OCI-LY7 (cell line): Measurements from ENCODE around the gene CWH43.
"Not testable (repeated sequence)": the region's sequence is repeated elsewhere in the genome, so short reads cannot be mapped to it uniquely, and the experiment has no call there.

Source experiments
- EZH2phosphoT487 ChIP-seq: fragments of 200-600 bp; sonication (generic); IDR thresholded peaks from 2 replicates; pipeline ENCODE4 v1.6.1; 2018; ENCODE audit warnings: low read depth, borderline replicate concordance, mild to moderate bottlenecking, mixed run types, antibody characterized with exemption, low read length, moderate library complexity, mixed read lengths
- TF ChIP-seq, protein P1 (sequence below): fragments of 200-600 bp; sonication (generic); conservative IDR thresholded peaks from 2 replicates; pipeline ENCODE4 v1.5.1; 2014; ENCODE audit warnings: mild to moderate bottlenecking, antibody characterized with exemption, low read length, moderate library complexity, mixed read lengths

DNA sequence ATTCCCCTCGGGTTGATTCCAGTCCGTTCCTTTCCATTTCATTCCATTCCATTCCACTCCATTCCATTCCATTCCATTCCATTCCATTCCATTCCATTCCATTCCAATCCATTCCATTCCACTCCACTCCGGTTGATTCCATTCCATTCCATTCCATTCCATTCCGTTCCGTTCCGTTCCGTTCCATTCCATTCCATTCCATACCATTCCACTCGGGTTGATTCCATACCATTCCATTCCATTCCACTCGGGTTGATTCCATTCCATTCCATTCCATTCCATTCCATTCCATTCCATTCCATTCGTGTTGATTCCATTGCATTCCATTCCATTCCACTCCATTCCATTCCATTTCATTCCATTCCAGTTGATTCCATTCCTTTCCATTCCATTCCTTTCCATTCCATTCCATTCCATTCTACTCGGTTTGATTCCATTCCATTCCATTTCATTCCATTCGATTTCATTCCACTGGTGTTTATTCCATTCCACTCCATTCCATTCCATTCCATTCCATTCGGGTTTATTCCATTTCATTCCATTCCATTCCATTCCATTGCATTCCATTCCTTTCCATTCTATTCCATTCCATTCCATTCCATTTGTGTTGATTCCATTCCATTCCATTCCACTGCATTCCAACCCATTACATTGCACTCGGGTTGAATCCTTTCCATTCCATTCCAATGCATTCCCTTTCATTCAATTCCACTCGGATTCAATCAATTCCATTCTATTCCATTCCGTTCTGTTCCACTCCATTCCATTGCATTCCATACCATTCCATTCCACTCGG lies 122.3 kb downstream of the CWH43 start:
- TF ChIP-seq, protein P1, sequence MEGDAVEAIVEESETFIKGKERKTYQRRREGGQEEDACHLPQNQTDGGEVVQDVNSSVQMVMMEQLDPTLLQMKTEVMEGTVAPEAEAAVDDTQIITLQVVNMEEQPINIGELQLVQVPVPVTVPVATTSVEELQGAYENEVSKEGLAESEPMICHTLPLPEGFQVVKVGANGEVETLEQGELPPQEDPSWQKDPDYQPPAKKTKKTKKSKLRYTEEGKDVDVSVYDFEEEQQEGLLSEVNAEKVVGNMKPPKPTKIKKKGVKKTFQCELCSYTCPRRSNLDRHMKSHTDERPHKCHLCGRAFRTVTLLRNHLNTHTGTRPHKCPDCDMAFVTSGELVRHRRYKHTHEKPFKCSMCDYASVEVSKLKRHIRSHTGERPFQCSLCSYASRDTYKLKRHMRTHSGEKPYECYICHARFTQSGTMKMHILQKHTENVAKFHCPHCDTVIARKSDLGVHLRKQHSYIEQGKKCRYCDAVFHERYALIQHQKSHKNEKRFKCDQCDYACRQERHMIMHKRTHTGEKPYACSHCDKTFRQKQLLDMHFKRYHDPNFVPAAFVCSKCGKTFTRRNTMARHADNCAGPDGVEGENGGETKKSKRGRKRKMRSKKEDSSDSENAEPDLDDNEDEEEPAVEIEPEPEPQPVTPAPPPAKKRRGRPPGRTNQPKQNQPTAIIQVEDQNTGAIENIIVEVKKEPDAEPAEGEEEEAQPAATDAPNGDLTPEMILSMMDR, result not testable (repeated sequence)
- not testable (repeated sequence) for TF ChIP-seq EZH2phosphoT487
